ENCODE results near the gene CDC42BPA. TPM values are rescaled to one million over a fixed set of nuclear protein-coding genes. Genes with fewer than 3 reads are reported as not detected.

The CDC42BPA gene
- total and polyA plus RNA-seq, 2 of the 8 experiments (the other 6 are each of a cell fraction or from before 2014, with no cell fraction given), result 7.1 to 28.5 TPM

- TF ChIP-seq, protein P1, sequence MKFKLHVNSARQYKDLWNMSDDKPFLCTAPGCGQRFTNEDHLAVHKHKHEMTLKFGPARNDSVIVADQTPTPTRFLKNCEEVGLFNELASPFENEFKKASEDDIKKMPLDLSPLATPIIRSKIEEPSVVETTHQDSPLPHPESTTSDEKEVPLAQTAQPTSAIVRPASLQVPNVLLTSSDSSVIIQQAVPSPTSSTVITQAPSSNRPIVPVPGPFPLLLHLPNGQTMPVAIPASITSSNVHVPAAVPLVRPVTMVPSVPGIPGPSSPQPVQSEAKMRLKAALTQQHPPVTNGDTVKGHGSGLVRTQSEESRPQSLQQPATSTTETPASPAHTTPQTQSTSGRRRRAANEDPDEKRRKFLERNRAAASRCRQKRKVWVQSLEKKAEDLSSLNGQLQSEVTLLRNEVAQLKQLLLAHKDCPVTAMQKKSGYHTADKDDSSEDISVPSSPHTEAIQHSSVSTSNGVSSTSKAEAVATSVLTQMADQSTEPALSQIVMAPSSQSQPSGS (IDR thresholded peaks at IDR 0.05; ENCODE audit: low read length), result no peak
- no peak for TF ChIP-seq JUND (IDR thresholded peaks at IDR 0.05; ENCODE audit: low read length)
- no peak for TF ChIP-seq TEAD4 (IDR thresholded peaks at IDR 0.05; ENCODE audit: low read depth, low read length)
Observed at GRCh38 chr1:226980122-226980560, 338.2 kb downstream of the CDC42BPA start (continued).

All from H1 (cell line).